ENCODE results near the gene AIG1. TPM values are rescaled to one million over a fixed set of nuclear protein-coding genes. Genes with fewer than 3 reads are reported as not detected.

The AIG1 gene
- total RNA-seq, 3 donors from 2014 or later, result 18.5 to 21.5 (median 21.0) TPM

DNA sequence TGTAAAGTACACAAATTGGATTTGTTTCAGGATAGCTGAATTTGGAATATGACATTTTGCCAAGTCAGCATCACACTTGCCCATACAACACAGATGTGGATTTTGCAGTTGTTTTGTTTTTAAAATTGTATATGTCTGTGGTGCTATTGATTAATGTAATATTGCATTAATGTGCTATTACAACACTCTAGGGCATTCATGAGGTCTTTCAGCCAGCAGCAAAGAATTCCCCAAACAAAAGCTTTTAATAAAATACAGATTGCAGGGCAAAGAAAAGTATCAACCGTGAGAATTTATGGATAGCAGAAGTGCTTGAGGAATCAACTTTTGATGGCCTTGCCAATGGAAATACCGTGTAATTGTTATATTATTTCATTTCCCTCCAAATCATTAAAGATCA, 144.9 kb downstream of the AIG1 start:
- no peak for TF ChIP-seq CTCF (IDR thresholded peaks at IDR 0.05)
- no peaks in the 10 kb centered on the region for H3K36me3 ChIP-seq (ENCODE audit: low read depth)
- no peaks in the 10 kb centered on the region for H3K9me3 ChIP-seq
- no peak for DNase-seq
- no peak for ATAC-seq
- H3K4me3 ChIP-seq, result no peak overlapping the region
- intact Hi-C loops (cut with DNase I, micrococcal nuclease), result no loop called here
- no peaks in the 10 kb centered on the region for H3K4me1 ChIP-seq (ENCODE audit: low read depth)

GRCh38 chr6:143205991-143206390, 145.3 kb downstream of the AIG1 start:
- Histone ChIP-seq H3K4me1 (ENCODE audit: low read depth) (no peaks in the 10 kb centered on the region), H3K4me3 (no peak overlapping the region), H3K36me3 (ENCODE audit: low read depth) (no peaks in the 10 kb centered on the region), H3K9me3 (no peaks in the 10 kb centered on the region)
- intact Hi-C loops (cut with DNase I, micrococcal nuclease), result no loop called here
- ATAC-seq (no peak), DNase-seq (no peak)
- no peak for TF ChIP-seq CTCF (IDR thresholded peaks at IDR 0.05)

- H3K4me1 ChIP-seq (ENCODE audit: low read depth), result no peaks in the 10 kb centered on the region
- no peak for TF ChIP-seq CTCF (IDR thresholded peaks at IDR 0.05)
- no peaks in the 10 kb centered on the region for H3K9me3 ChIP-seq
- ATAC-seq, result no peak
- H3K36me3 ChIP-seq (ENCODE audit: low read depth), result no peaks in the 10 kb centered on the region
- no peak for DNase-seq
- no peak overlapping the region for H3K4me3 ChIP-seq
- intact Hi-C loops (cut with DNase I, micrococcal nuclease), result no loop called here
These were observed 145.9 kb downstream of the AIG1 start for GRCh38 chr6:143206550-143206949.

DNA sequence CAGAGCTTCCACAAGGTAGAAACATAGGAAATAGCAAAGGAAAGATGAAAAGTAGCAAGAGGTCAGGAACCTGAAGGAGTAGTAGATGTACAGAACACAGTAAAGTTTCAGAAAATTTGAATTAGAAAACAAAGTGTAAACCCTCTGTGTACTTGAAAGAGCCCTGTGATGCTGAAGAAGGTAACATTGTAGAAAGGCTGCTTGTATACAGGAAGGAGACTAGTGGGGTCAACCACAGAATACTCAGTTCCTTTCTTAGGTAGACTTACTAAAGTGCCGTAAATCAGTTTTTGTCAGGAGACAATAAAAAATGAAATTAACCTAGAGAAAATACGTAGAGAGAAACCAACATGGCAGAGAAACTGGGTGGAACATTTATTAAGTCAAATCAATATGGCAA, 149.7 kb downstream of the AIG1 start:
- intact Hi-C loops (cut with DNase I, micrococcal nuclease), result no loop called here
- H3K36me3 ChIP-seq (ENCODE audit: low read depth), result no peaks in the 10 kb centered on the region
- no peak for ATAC-seq
- no peak for TF ChIP-seq CTCF (IDR thresholded peaks at IDR 0.05)
- DNase-seq, result no peak
- H3K4me3 ChIP-seq, result no peak overlapping the region
- no peaks in the 10 kb centered on the region for H3K4me1 ChIP-seq (ENCODE audit: low read depth)
- no peaks in the 10 kb centered on the region for H3K9me3 ChIP-seq

DNA sequence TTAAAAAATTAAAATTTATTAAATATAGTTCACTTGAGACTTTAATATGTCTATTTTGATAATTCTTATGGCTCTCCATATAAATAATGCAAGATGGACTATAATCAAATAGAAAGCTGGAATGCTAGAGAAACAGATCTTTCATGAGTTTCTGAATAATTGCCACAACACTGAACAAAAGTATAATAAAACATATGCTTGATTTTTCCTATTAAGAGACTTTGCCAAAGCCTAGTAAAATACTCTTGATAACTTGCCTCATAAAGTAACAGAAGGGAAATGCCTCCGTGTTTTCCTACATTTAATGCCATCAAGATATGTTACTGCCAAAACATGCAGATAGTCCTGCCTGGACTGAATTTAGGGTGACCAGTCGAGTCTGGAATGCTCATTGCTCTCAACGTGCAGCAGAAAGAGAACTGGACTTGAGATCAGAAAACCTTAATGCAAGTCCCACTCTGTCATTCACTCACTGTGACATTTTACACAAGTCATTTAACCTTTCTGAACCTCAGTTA, 153.2 kb downstream of the AIG1 start:
- intact Hi-C loops (cut with DNase I, micrococcal nuclease), result no loop called here
- DNase-seq, result no peak

More for the DNA sequence above, 153.2 kb downstream of the AIG1 start:
- no peaks in the 10 kb centered on the region for H3K36me3 ChIP-seq (ENCODE audit: low read depth)
- H3K4me3 ChIP-seq, result no peak overlapping the region
- H3K4me1 ChIP-seq (ENCODE audit: low read depth), result no peaks in the 10 kb centered on the region
- no peaks in the 10 kb centered on the region for H3K9me3 ChIP-seq
- TF ChIP-seq CTCF (IDR thresholded peaks at IDR 0.05), result no peak
- no peak for ATAC-seq
